ENCODE measurements around the gene MARCHF3.

- TF ChIP-seq CTCF (conservative IDR thresholded peaks at IDR 0.05; ENCODE audit: low read length) (no peak), EZH2phosphoT487 (IDR thresholded peaks at IDR 0.05; ENCODE audit: borderline replicate concordance) (no peak)
Observed at GRCh38 chr5:127011153-127011552, 19.2 kb downstream of the MARCHF3 start.

Measured in Loucy (cell line).